Measurements from ENCODE around the gene CLTCL1.

The CLTCL1 gene

GRCh38 chr22:19216579-19216978 is 74.9 kb downstream of the CLTCL1 start:
- Histone ChIP-seq H3K9ac (ENCODE audit: low read depth, low read length) (no peak overlapping the region), H3K4me1 (ENCODE audit: insufficient read depth, low read length) (peaks cover 38% of the 10 kb centered on the region), H3K27me3 (ENCODE audit: insufficient read depth, low read length) (no peaks in the 10 kb centered on the region), H3K36me3 (ENCODE audit: insufficient read depth, low read length) (peaks cover 29% of the 10 kb centered on the region), H3K9me3 (ENCODE audit: insufficient read depth, low read depth, low read length) (no peaks in the 10 kb centered on the region), H3K4me3 (ENCODE audit: low read length) (no peak overlapping the region), H3K27ac (ENCODE audit: low read depth, low read length) (no peak overlapping the region)
- 95% methylated on average over 5 of the region's 5 CpGs for WGBS

GRCh38 chr22:19215360-19215759 is 76.2 kb downstream of the CLTCL1 start:
- no peaks in the 10 kb centered on the region for H3K9me3 ChIP-seq (ENCODE audit: insufficient read depth, low read depth, low read length)
- 97% methylated on average over 14 of the region's 14 CpGs for WGBS
- H3K36me3 ChIP-seq (ENCODE audit: insufficient read depth, low read length), result peaks cover 22% of the 10 kb centered on the region
- H3K27ac ChIP-seq (ENCODE audit: low read depth, low read length), result no peak overlapping the region
- H3K4me3 ChIP-seq (ENCODE audit: low read length), result no peak overlapping the region
- H3K9ac ChIP-seq (ENCODE audit: low read depth, low read length), result no peak overlapping the region
- H3K4me1 ChIP-seq (ENCODE audit: insufficient read depth, low read length), result peaks cover 38% of the 10 kb centered on the region
- no peaks in the 10 kb centered on the region for H3K27me3 ChIP-seq (ENCODE audit: insufficient read depth, low read length)

- 40% methylated on average over 4 of the region's 4 CpGs for WGBS
- Histone ChIP-seq H3K9me3 (ENCODE audit: insufficient read depth, low read depth, low read length) (no peaks in the 10 kb centered on the region), H3K36me3 (ENCODE audit: insufficient read depth, low read length) (peaks cover 24% of the 10 kb centered on the region), H3K27ac (ENCODE audit: low read depth, low read length) (peak overlapping the region; percentile 38; the same call in 1 of the 2 replicates), H3K4me3 (ENCODE audit: low read length) (0 out of 2 replicates have a peak overlapping the region, but pooled peaks have one; percentile 0), H3K9ac (ENCODE audit: low read depth, low read length) (no peak overlapping the region), H3K4me1 (ENCODE audit: insufficient read depth, low read length) (peaks cover 38% of the 10 kb centered on the region), H3K27me3 (ENCODE audit: insufficient read depth, low read length) (no peaks in the 10 kb centered on the region)
Observed at GRCh38 chr22:19214078-19214473, 77.4 kb downstream of the CLTCL1 start.

GRCh38 chr22:19213442-19214077 is 78.0 kb downstream of the CLTCL1 start:
- no peaks in the 10 kb centered on the region for H3K27me3 ChIP-seq (ENCODE audit: insufficient read depth, low read length)
- H3K4me1 ChIP-seq (ENCODE audit: insufficient read depth, low read length), result peaks cover 35% of the 10 kb centered on the region
- peaks cover 29% of the 10 kb centered on the region for H3K36me3 ChIP-seq (ENCODE audit: insufficient read depth, low read length)
- 0 out of 2 replicates have a peak overlapping the region, but pooled peaks have one; percentile 0 for H3K4me3 ChIP-seq (ENCODE audit: low read length)
- H3K27ac ChIP-seq (ENCODE audit: low read depth, low read length), result peak overlapping the region; percentile 38; the same call in 1 of the 2 replicates
- no peaks in the 10 kb centered on the region for H3K9me3 ChIP-seq (ENCODE audit: insufficient read depth, low read depth, low read length)
- 33% methylated on average over 8 of the region's 9 CpGs for WGBS
- no peak overlapping the region for H3K9ac ChIP-seq (ENCODE audit: low read depth, low read length)

GRCh38 chr22:19213001-19213400 is 78.5 kb downstream of the CLTCL1 start:
- H3K27ac ChIP-seq (ENCODE audit: low read depth, low read length), result peak overlapping the region; percentile 21; the same call in 1 of the 2 replicates
- no peak overlapping the region for H3K4me3 ChIP-seq (ENCODE audit: low read length)
- no peaks in the 10 kb centered on the region for H3K9me3 ChIP-seq (ENCODE audit: insufficient read depth, low read depth, low read length)
- WGBS, result 71% methylated on average over 1 of the region's 1 CpG
- H3K27me3 ChIP-seq (ENCODE audit: insufficient read depth, low read length), result no peaks in the 10 kb centered on the region
- H3K4me1 ChIP-seq (ENCODE audit: insufficient read depth, low read length), result peaks cover 30% of the 10 kb centered on the region
- peaks cover 32% of the 10 kb centered on the region for H3K36me3 ChIP-seq (ENCODE audit: insufficient read depth, low read length)
- no peak overlapping the region for H3K9ac ChIP-seq (ENCODE audit: low read depth, low read length)

- no peak overlapping the region for H3K4me3 ChIP-seq (ENCODE audit: low read length)
- 98% methylated on average over 1 of the region's 1 CpG for WGBS
- H3K27ac ChIP-seq (ENCODE audit: low read depth, low read length), result no peak overlapping the region
Observed at GRCh38 chr22:19212302-19212870, 79.1 kb downstream of the CLTCL1 start.

GRCh38 chr22:19210188-19210587 is 81.3 kb downstream of the CLTCL1 start:
- H3K36me3 ChIP-seq (ENCODE audit: insufficient read depth, low read length), result peaks cover 24% of the 10 kb centered on the region
- WGBS, result 93% methylated on average over 14 of the region's 14 CpGs
- no peak overlapping the region for H3K9ac ChIP-seq (ENCODE audit: low read depth, low read length)
- H3K4me1 ChIP-seq (ENCODE audit: insufficient read depth, low read length), result peaks cover 26% of the 10 kb centered on the region
- H3K9me3 ChIP-seq (ENCODE audit: insufficient read depth, low read depth, low read length), result no peaks in the 10 kb centered on the region
- H3K4me3 ChIP-seq (ENCODE audit: low read length), result no peak overlapping the region
- no peaks in the 10 kb centered on the region for H3K27me3 ChIP-seq (ENCODE audit: insufficient read depth, low read length)
- H3K27ac ChIP-seq (ENCODE audit: low read depth, low read length), result no peak overlapping the region

More at GRCh38 chr22:19212302-19212870, 79.1 kb downstream of the CLTCL1 start:
- Histone ChIP-seq H3K27me3 (ENCODE audit: insufficient read depth, low read length) (no peaks in the 10 kb centered on the region), H3K9me3 (ENCODE audit: insufficient read depth, low read depth, low read length) (no peaks in the 10 kb centered on the region), H3K4me1 (ENCODE audit: insufficient read depth, low read length) (peaks cover 26% of the 10 kb centered on the region), H3K9ac (ENCODE audit: low read depth, low read length) (no peak overlapping the region), H3K36me3 (ENCODE audit: insufficient read depth, low read length) (peaks cover 32% of the 10 kb centered on the region)

GRCh38 chr22:19208287-19208847 is 83.2 kb downstream of the CLTCL1 start:
- Histone ChIP-seq H3K4me1 (ENCODE audit: insufficient read depth, low read length) (peaks cover 10% of the 10 kb centered on the region), H3K9ac (ENCODE audit: low read depth, low read length) (no peak overlapping the region), H3K9me3 (ENCODE audit: insufficient read depth, low read depth, low read length) (no peaks in the 10 kb centered on the region), H3K27ac (ENCODE audit: low read depth, low read length) (no peak overlapping the region), H3K36me3 (ENCODE audit: insufficient read depth, low read length) (peaks cover 21% of the 10 kb centered on the region), H3K27me3 (ENCODE audit: insufficient read depth, low read length) (no peaks in the 10 kb centered on the region), H3K4me3 (ENCODE audit: low read length) (no peak overlapping the region)
- WGBS, result 94% methylated on average over 4 of the region's 4 CpGs

GRCh38 chr22:19207884-19208283 is 83.6 kb downstream of the CLTCL1 start:
- peaks cover 5% of the 10 kb centered on the region for H3K4me1 ChIP-seq (ENCODE audit: insufficient read depth, low read length)
- no peaks in the 10 kb centered on the region for H3K9me3 ChIP-seq (ENCODE audit: insufficient read depth, low read depth, low read length)
- WGBS, result 91% methylated on average over 5 of the region's 5 CpGs
- H3K27ac ChIP-seq (ENCODE audit: low read depth, low read length), result no peak overlapping the region
- H3K27me3 ChIP-seq (ENCODE audit: insufficient read depth, low read length), result no peaks in the 10 kb centered on the region
- H3K4me3 ChIP-seq (ENCODE audit: low read length), result no peak overlapping the region
- peaks cover 21% of the 10 kb centered on the region for H3K36me3 ChIP-seq (ENCODE audit: insufficient read depth, low read length)
- no peak overlapping the region for H3K9ac ChIP-seq (ENCODE audit: low read depth, low read length)

- WGBS, result 89% methylated on average over 9 of the region's 9 CpGs
- H3K9ac ChIP-seq (ENCODE audit: low read depth, low read length), result no peak overlapping the region
- no peak overlapping the region for H3K4me3 ChIP-seq (ENCODE audit: low read length)
- H3K36me3 ChIP-seq (ENCODE audit: insufficient read depth, low read length), result peaks cover 21% of the 10 kb centered on the region
- no peak overlapping the region for H3K27ac ChIP-seq (ENCODE audit: low read depth, low read length)
- H3K27me3 ChIP-seq (ENCODE audit: insufficient read depth, low read length), result no peaks in the 10 kb centered on the region
- H3K4me1 ChIP-seq (ENCODE audit: insufficient read depth, low read length), result peaks cover under 1% of the 10 kb centered on the region; the same call in 1 of the 2 replicates
- H3K9me3 ChIP-seq (ENCODE audit: insufficient read depth, low read depth, low read length), result no peaks in the 10 kb centered on the region
Observed at GRCh38 chr22:19207401-19207808, 84.1 kb downstream of the CLTCL1 start.

- Histone ChIP-seq H3K9me3 (ENCODE audit: insufficient read depth, low read depth, low read length) (no peaks in the 10 kb centered on the region), H3K4me3 (ENCODE audit: low read length) (no peak overlapping the region), H3K4me1 (ENCODE audit: insufficient read depth, low read length) (no peaks in the 10 kb centered on the region), H3K36me3 (ENCODE audit: insufficient read depth, low read length) (peaks cover 21% of the 10 kb centered on the region), H3K9ac (ENCODE audit: low read depth, low read length) (no peak overlapping the region), H3K27ac (ENCODE audit: low read depth, low read length) (no peak overlapping the region), H3K27me3 (ENCODE audit: insufficient read depth, low read length) (no peaks in the 10 kb centered on the region)
- 96% methylated on average over 5 of the region's 6 CpGs for WGBS
Observed at GRCh38 chr22:19206287-19206686, 85.2 kb downstream of the CLTCL1 start.

Data from HUES64 (cell line).